Activated CD4-positive, CD25-positive, alpha-beta regulatory T cell treated with anti-CD3 and anti-CD28 coated beads, Interleukin-2, amount 50 U/mL, for 72 hours (primary cell): ENCODE data around the gene CHIT1.
A peak's percentile ranks its signal among the peaks of the same experiment; 100 is the strongest.

Experiments
- DNase-seq: peaks from one replicate; pipeline ENCODE4 v3.0.0; 2021

Gene CHIT1

GRCh38 chr1:203186446-203187303 is 42.8 kb downstream of the CHIT1 start, which contains the start of gene CHI3L1:
Gene CHI3L1, minus strand, starts transcription at chr1:203186704. Its CDS starts 81 bp downstream, at chr1:203186623.
- no peak for DNase-seq

- no peak for DNase-seq
Observed at GRCh38 chr1:203186091-203186445, 43.4 kb downstream of the CHIT1 start.

GRCh38 chr1:203185585-203185984 is 43.9 kb downstream of the CHIT1 start:
- peak; percentile 16 for DNase-seq

GRCh38 chr1:203185061-203185461 is 44.4 kb downstream of the CHIT1 start:
- DNase-seq = no peak

- DNase-seq = no peak
Observed at GRCh38 chr1:203184467-203184866, 45.0 kb downstream of the CHIT1 start.

- DNase-seq = no peak
Observed at GRCh38 chr1:203183828-203184227, 45.6 kb downstream of the CHIT1 start.

- no peak for DNase-seq
Observed at GRCh38 chr1:203182387-203182953, 47.0 kb downstream of the CHIT1 start.

GRCh38 chr1:203181586-203182386 is 47.7 kb downstream of the CHIT1 start:
- no peak for DNase-seq

GRCh38 chr1:203180611-203181330 is 48.7 kb downstream of the CHIT1 start:
- DNase-seq = no peak

- DNase-seq = no peak
Observed at GRCh38 chr1:203179667-203180005, 49.8 kb downstream of the CHIT1 start.

- no peak for DNase-seq
Observed at GRCh38 chr1:203178821-203179666, 50.4 kb downstream of the CHIT1 start.

GRCh38 chr1:203178083-203178482 is 51.4 kb downstream of the CHIT1 start:
- no peak for DNase-seq

GRCh38 chr1:203177470-203178039 is 51.9 kb downstream of the CHIT1 start:
- DNase-seq = no peak

- no peak for DNase-seq
Observed at GRCh38 chr1:203177036-203177405, 52.5 kb downstream of the CHIT1 start.

GRCh38 chr1:203176273-203177035 is 53.0 kb downstream of the CHIT1 start:
- no peak for DNase-seq

- no peak for DNase-seq
Observed at GRCh38 chr1:203175827-203176241, 53.6 kb downstream of the CHIT1 start.

GRCh38 chr1:203175237-203175826 is 54.1 kb downstream of the CHIT1 start, which contains the start of gene MYBPH:
Gene MYBPH, minus strand, starts transcription at chr1:203175826. Its CDS starts 71 bp downstream, at chr1:203175755.
- no peak for DNase-seq

GRCh38 chr1:203174324-203174985 is 55.0 kb downstream of the CHIT1 start:
- no peak for DNase-seq

- no peak for DNase-seq
Observed at GRCh38 chr1:203173566-203173965, 55.9 kb downstream of the CHIT1 start.

GRCh38 chr1:203173011-203173555 is 56.4 kb downstream of the CHIT1 start:
- DNase-seq = no peak
